ENCODE results near the gene DDX20. TPM values are rescaled to one million over a fixed set of nuclear protein-coding genes. Genes with fewer than 3 reads are reported as not detected.
A peak's percentile ranks its signal among the peaks of the same experiment; 100 is the strongest.

Gene DDX20
- total and polyA plus RNA-seq, 2 of the 8 experiments (the other 6 are each of a cell fraction or from before 2014, with no cell fraction given): 7.5 to 24.7 TPM

GRCh38 chr1:111739194-111739924 is 16.3 kb upstream of the DDX20 start, which contains the start of gene INKA2 (continued):
- TF ChIP-seq TAF7 (optimal IDR thresholded peaks at IDR 0.05; ENCODE audit: borderline replicate concordance, low read depth, low read length) (peak; percentile 89), KDM4A (IDR thresholded peaks at IDR 0.05; ENCODE audit: low read depth, low read length, severe bottlenecking) (peak; percentile 72), GTF2F1 (IDR thresholded peaks at IDR 0.05; ENCODE audit: borderline replicate concordance, low read depth, low read length) (no peak), USF2 (IDR thresholded peaks at IDR 0.05; ENCODE audit: low read length) (peak; percentile 68; the same call in 1 of the 2 replicates), BACH1 (IDR thresholded peaks at IDR 0.05; ENCODE audit: low read length) (0 out of 2 replicates have a peak, but pooled peaks have one; percentile 5), PHF8 (conservative IDR thresholded peaks at IDR 0.05; ENCODE audit: low read depth, low read length) (peak; percentile 53), TCF12 (IDR thresholded peaks at IDR 0.05; ENCODE audit: low read depth, low read length) (no peak), EP300 (IDR thresholded peaks at IDR 0.05; ENCODE audit: borderline replicate concordance in 1 of 2, low read depth in 2 of 2, low read length in 2 of 2) (no peak), E2F6 (IDR thresholded peaks at IDR 0.05) (peak; percentile 93), BRCA1 (IDR thresholded peaks at IDR 0.05; ENCODE audit: low read depth, low read length) (no peak), JUN (IDR thresholded peaks at IDR 0.05; ENCODE audit: low read depth, low read length) (no peak), GABPA (IDR thresholded peaks at IDR 0.05; ENCODE audit: borderline replicate concordance, insufficient read depth, low read length) (no peak), HDAC2 (IDR thresholded peaks at IDR 0.05; ENCODE audit: borderline replicate concordance in 1 of 2, low read depth in 2 of 2, low read length in 2 of 2) (0 out of 4 replicates have a peak, but pooled peaks of 1 of the 2 experiments have one; percentile 17)
